WI38 (cell line): ENCODE data around the gene CUL4B.
"Not testable (repeated sequence)": the region's sequence is repeated elsewhere in the genome, so short reads cannot be mapped to it uniquely, and the experiment has no call there.

Experiments used
- H3K4me3 ChIP-seq: 2 replicates; pipeline ENCODE4 v1.5.1; 2011; ENCODE audit warnings: low read depth, mild to moderate bottlenecking, control low read depth, low read length
- TF ChIP-seq, protein P1 (sequence below): IDR thresholded peaks from 2 replicates; pipeline ENCODE4 v1.5.1; 2012; ENCODE audit warnings: low read depth, mild to moderate bottlenecking, control low read depth, low read length

The CUL4B gene

DNA sequence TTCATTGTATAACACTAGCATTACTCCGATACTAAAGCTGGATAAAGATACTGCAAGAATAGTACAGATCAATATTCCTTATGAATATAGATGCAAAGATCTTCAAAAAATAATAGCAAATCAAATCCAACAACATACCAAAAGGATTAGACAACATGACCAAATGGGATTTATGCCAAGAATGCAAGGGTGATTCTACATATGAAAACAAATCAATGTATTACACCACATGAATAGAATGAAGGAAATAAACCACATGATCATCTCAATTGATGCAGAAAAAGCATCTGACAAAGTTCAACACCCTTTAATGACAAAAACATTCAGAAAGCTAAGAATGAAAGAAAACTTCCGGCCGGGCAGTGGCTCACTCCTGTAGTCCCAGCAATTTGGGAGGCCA lies 42.8 kb downstream of the CUL4B start:
- TF ChIP-seq, protein P1, sequence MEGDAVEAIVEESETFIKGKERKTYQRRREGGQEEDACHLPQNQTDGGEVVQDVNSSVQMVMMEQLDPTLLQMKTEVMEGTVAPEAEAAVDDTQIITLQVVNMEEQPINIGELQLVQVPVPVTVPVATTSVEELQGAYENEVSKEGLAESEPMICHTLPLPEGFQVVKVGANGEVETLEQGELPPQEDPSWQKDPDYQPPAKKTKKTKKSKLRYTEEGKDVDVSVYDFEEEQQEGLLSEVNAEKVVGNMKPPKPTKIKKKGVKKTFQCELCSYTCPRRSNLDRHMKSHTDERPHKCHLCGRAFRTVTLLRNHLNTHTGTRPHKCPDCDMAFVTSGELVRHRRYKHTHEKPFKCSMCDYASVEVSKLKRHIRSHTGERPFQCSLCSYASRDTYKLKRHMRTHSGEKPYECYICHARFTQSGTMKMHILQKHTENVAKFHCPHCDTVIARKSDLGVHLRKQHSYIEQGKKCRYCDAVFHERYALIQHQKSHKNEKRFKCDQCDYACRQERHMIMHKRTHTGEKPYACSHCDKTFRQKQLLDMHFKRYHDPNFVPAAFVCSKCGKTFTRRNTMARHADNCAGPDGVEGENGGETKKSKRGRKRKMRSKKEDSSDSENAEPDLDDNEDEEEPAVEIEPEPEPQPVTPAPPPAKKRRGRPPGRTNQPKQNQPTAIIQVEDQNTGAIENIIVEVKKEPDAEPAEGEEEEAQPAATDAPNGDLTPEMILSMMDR, result no peak

DNA sequence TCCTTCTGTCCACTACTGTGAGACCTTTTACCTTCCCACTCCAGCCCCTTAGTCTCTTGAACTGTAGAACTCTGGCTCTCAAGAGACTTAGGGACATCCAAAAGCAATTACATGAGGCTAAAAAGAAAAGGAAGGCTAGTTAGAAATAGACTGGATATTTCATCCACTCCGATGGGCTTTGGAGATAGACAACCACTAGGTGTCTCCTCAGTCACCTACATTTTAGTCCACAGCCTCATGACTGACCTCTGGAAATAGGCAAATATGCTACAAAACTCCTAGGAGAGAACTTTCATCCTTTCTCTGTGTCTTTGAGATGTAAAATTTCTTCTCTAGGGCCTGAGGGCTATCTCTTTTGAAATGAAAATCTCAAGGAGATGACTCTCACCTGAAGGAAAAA lies 46.5 kb downstream of the CUL4B start:
- no peak overlapping the region for H3K4me3 ChIP-seq
- TF ChIP-seq, protein P1, result no peak

More for the DNA sequence above, 42.8 kb downstream of the CUL4B start:
- H3K4me3 ChIP-seq, result no peak overlapping the region

DNA sequence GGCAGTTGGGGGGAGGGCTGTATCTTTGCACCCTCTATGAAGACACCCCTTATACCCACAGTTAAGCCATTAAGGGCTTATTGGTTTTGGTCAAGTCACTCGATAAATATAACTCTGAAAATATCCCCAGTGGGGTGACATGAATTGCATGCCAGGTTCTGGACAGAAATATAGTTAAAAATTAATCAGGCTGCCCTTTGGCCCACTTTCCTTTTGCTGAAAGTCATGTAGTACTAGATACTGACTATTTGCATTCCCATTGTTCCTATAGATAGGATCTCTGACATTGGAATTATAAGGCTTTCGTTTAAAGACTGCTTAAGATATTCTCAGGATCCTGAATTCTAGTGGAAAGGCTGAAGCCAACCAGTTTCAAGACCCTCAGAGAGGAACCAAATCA lies 48.1 kb downstream of the CUL4B start:
- TF ChIP-seq, protein P1, result no peak
- H3K4me3 ChIP-seq, result no peak overlapping the region

DNA sequence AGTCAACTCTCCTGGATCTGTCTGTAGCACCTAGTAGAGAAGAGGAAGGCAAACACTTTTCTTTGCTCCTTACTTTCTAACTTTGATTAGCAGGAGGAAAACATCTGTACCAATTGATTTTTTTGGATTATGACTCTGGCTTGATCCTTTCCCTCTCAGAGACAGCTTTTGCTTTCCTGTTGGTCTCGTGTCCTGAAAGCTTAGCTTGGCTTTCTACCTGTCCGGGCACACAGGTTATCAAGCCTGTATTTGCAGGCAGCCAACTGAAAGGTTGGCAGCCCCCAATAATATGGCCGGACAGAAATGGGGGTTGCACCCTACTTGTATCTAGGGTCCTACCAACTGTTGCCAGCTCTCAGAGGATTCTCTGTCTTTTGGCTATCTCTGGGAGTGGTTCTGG lies 48.5 kb downstream of the CUL4B start:
- no peak overlapping the region for H3K4me3 ChIP-seq
- TF ChIP-seq, protein P1, result no peak

DNA sequence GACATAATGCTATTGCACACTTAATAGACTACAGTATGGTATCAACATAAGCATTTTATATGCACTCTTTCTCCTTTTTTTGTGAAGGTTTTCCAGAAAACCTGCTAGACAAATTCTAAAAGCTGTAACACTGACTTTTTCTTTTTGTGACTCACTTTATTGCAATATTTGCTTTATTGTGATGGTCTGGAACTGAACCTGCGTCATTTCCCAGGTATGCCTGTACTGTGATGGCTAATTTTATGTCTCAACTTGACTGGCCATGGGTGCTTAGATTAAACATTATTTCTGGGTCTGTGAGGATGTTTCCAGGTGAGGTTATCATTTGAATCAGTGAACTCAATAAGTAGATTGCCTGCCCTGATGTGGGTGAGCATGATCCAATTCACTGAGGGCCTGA lies 56.2 kb downstream of the CUL4B start:
- TF ChIP-seq, protein P1, result no peak
- no peak overlapping the region for H3K4me3 ChIP-seq

DNA sequence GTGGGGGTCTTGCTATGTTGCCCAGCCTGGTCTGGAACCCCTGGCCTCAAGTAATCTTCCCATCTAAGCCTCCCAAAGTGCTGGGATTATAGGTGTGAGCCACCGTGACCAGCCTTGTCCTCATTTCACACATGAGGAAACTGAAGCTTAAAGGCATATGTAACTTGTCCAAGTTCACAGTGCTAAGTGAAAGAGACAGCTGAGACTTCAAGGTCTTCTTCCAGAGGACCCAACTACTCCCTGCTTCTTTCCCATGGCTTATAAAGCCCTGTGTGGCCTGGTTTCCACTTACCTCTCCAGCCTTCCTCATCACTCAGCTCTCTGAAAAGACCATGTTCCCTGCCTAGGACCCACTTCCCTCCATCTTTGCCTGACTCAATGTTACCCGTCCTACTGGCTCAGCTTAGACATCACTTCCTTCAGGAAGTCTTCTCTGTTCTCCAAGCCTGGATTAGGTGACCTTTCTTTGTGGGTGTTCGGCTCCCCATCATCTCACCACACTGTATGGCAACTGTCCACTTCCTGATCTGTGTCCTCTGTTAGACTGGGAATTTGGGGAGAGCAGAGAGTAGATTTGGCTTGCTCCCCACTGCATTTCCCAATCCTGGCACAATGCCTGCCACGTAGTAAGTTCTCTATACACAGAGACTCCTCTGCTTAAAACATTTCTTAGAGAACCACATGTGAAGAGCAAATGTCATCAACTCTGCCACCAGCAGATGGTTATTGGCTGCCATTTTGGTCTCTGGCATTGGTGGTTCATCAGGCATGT lies 61.3 kb downstream of the CUL4B start:
- no peak overlapping the region for H3K4me3 ChIP-seq
- TF ChIP-seq, protein P1, result no peak

DNA sequence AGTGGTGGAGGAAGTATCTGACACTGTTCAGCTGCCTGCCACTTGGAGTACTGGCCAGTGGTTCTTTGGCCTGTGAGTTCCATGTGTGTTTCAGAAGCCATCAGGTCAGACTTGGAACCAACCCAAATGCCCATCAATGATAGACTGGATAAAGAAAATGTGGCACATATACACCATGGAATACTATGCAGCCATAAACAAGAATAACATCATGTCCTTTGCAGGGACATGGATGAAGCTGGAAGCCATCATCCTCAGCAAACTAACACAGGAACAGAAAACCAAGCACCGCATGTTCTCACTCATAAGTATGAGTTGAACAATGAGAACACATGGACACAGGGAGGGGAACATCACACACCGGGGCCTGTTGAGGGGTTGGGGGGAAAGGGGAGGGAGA lies 70.6 kb downstream of the CUL4B start:
- H3K4me3 ChIP-seq, result not testable (repeated sequence)

DNA sequence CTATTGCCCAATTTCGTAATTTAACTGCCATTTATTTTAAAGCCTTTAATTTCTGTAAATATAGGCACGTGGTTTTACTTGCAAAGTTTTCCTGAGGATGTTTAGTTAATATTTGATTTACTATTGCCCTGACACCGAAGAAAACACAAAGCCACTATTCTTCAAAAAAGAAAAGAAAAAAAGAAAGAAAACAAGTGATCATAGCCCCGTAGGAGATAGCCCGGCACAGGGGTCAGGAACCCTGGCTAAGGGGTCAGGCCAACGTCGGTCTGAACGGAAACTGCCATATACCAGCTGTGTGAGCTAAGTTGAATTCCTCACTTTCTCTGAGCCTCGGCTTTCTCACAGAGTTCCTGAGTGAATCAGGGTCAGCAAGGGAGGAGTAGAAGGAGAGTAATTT lies 74.0 kb downstream of the CUL4B start:
- H3K4me3 ChIP-seq, result no peak overlapping the region
- TF ChIP-seq, protein P1, result no peak
